CD4-positive, alpha-beta T cell treated with Interleukin-1 beta for 1 hour (primary cell): ENCODE results near the gene PCDHGA1.
"Not testable (repeated sequence)": the region's sequence is repeated elsewhere in the genome, so short reads cannot be mapped to it uniquely, and the experiment has no call there.

Experiments used
- DNase-seq, 2 donors: peaks; one replicate each; pipeline ENCODE4 v3.0.0-alpha.2; 2020 to 2022

PCDHGA1 gene

DNA sequence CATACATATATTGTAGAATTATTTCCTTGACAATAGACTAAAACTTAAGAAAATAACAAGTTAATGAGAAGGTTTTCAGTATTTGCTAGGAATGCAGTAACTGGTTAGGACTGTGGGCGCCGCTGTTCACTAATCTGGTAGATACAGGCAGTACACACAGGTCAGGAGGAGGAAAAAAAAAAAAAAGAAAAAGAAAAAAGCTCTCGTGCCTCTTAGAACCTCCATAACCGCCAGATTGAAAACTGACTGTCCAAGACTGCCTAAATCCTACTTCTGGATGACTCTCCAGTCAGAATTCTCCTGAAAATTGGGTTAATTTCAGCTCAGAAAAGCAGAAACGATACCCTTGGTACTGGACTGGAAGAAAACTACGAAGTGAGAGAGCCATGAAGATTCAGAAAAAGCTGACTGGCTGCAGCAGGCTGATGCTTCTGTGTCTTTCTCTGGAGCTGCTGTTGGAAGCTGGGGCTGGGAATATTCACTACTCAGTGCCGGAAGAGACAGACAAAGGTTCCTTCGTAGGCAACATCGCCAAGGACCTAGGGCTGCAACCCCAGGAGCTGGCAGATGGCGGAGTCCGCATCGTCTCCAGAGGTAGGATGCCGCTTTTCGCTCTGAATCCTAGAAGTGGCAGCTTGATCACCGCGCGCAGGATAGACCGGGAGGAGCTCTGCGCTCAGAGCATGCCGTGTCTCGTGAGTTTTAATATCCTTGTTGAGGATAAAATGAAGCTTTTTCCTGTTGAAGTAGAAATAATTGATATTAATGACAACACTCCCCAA is at the start of gene PCDHGA1:
Gene PCDHGA1 (plus strand): TSS at position 216 of the 782 bp plus-strand sequence.
- DNase-seq: peak; percentile 16 to 31

GRCh38 chr5:141298376-141298775 is 31.9 kb upstream of the PCDHGA1 start:
- no peak for DNase-seq

GRCh38 chr5:141303756-141304155 is 26.6 kb upstream of the PCDHGA1 start, which contains the start of gene SLC25A2:
Gene SLC25A2 (minus strand): TSS chr5:141304049. CDS start chr5:141303865, 184 bp downstream.
- no peak for DNase-seq

- no peak for DNase-seq
Measured at GRCh38 chr5:141306630-141307029, 23.7 kb upstream of the PCDHGA1 start.

GRCh38 chr5:141313711-141314110 is 16.6 kb upstream of the PCDHGA1 start:
- no peak for DNase-seq

DNA sequence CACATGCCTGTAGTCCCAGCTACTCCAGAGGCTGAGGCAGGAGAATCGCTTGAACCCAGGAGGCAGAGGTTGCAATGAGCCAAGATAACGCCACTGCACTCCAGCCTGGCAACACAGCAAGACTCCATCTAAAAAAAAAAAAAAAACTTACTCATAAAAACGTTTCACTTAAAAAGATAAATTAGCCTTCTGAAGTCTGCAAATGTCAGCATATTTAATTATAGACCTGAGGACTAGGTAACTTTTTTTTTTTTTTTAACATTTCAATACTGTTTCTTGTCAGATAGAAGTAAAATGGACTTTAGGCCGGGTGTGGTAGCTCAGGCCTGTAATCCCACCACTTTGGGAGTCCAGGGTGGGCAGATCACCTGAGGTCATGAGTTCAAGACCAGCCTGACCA is 13.4 kb upstream of the PCDHGA1 start:
- DNase-seq: not testable (repeated sequence)

GRCh38 chr5:141319202-141319601 is 11.1 kb upstream of the PCDHGA1 start:
- DNase-seq: no peak

- DNase-seq: no peak
Measured at GRCh38 chr5:141319699-141320098, 10.6 kb upstream of the PCDHGA1 start.

- peak; percentile 94 for DNase-seq
Measured at GRCh38 chr5:141320225-141321169, 9.8 kb upstream of the PCDHGA1 start, which contains the start of gene TAF7. Gene TAF7 (minus strand): TSS chr5:141320784. CDS start chr5:141320044, 740 bp downstream.

DNA sequence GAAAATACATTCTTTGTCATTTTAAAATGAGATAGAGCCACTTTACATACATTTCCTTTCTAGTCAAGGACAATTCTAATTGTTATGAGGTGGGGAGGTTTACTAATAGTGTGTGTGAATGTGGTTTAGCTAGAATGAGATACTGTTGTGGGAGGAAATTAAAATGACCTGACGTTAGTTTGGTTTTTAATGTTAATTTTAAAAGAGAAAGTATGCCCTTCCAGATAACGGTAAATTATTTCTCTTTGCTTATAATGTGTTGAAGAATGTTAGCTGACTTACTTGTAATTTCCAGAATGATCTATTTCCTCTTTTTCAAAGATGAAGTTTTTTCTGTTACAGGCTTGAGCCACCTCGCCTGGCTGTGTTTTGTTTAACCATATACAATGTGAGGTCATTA is 8.1 kb upstream of the PCDHGA1 start:
- no peak for DNase-seq

GRCh38 chr5:141326088-141326854 is 4.0 kb upstream of the PCDHGA1 start:
- DNase-seq: peak; percentile 72 to 73

GRCh38 chr5:141328231-141328630 is 2.1 kb upstream of the PCDHGA1 start:
- no peak for DNase-seq

GRCh38 chr5:141332571-141332970 is 2.3 kb downstream of the PCDHGA1 start:
- not testable (repeated sequence) for DNase-seq

DNA sequence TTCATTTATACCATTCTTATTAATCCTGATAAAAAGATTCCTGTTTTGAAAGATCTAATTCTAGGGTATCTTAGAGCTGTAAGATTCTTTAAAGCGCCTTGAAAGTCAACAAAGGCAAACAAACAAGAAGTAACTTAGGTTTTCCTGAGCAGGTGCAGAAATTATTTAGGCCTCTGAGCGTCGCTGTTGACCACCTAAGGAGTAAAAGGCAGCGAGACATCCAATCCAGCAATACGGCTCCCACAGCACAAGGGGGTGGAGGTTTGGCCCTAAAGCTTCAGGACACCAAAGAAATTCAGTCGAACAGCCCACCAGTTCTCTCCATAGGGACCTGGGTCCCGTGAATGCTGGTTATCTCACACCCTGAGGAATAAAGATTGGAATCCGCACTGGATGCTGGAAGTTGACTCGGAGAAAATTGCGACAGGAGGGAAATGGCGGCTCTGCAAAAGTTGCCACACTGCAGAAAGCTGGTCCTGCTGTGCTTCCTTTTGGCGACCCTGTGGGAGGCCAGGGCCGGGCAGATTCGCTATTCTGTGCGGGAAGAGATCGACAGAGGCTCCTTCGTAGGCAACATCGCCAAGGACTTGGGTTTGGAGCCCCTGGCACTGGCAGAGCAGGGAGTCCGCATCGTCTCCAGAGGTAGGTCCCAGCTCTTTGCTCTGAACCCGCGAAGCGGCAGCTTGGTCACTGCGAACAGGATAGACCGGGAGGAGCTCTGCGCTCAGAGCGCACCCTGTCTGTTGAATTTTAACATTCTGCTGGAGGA is 8.4 kb downstream of the PCDHGA1 start, which contains the start of gene PCDHGA2:
Gene PCDHGA2 (plus strand): TSS at position 223 of the 769 bp plus-strand sequence.
- DNase-seq: no peak

DNA sequence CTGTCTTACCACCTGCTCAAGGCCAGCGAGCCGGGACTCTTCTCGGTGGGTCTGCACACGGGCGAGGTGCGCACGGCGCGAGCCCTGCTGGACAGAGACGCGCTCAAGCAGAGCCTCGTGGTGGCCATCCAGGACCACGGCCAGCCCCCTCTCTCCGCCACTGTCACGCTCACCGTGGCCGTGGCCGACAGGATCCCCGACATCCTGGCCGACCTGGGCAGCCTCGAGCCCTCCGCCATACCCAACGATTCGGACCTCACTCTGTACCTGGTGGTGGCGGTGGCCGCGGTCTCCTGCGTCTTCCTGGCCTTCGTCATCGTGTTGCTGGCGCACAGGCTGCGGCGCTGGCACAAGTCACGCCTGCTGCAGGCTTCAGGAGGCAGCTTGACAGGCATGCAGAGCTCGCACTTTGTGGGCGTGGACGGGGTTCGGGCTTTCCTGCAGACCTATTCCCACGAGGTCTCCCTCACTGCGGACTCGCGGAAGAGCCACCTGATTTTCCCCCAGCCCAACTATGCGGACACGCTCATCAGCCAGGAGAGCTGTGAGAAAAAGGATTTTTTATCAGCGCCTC is 10.6 kb downstream of the PCDHGA1 start:
- not testable (repeated sequence) for DNase-seq

DNA sequence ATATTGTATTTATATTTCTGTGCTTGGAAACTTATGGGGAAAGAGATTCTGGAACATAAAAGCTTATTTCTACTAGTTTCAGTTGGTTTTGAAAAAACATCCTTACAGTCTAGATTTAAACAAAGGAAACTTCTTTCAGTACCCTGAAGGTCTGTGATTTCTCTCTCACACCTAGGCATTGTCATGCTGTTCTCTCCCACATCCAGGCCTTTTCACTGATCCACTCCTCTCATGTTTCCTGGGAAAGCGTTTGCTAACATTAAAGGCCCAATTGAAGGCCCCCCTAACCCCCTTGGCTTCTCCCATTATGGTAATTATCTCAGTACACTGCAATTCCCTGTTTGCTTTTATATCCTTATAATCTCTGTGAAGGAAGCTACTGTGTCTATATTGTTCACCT is 12.5 kb downstream of the PCDHGA1 start:
- DNase-seq: no peak

- DNase-seq: no peak
Measured at GRCh38 chr5:141343242-141343952, 13.1 kb downstream of the PCDHGA1 start, which contains the start of gene PCDHGA3. Gene PCDHGA3 (plus strand): TSS chr5:141343829. CDS start chr5:141344034, 205 bp downstream.

GRCh38 chr5:141343953-141344463 is 13.7 kb downstream of the PCDHGA1 start:
- no peak for DNase-seq

GRCh38 chr5:141345327-141345726 is 15.0 kb downstream of the PCDHGA1 start:
- no peak for DNase-seq

GRCh38 chr5:141346017-141346416 is 15.7 kb downstream of the PCDHGA1 start:
- not testable (repeated sequence) for DNase-seq
